Femur (tissue), 1 donor: Measurements from ENCODE around the gene CYP2A7.
"Not testable (repeated sequence)": the region's sequence is repeated elsewhere in the genome, so short reads cannot be mapped to it uniquely, and the experiment has no call there.

Experiments
- DNase-seq: peaks from one replicate; pipeline ENCODE4 v3.0.0-alpha.2; 2017

Gene CYP2A7

DNA sequence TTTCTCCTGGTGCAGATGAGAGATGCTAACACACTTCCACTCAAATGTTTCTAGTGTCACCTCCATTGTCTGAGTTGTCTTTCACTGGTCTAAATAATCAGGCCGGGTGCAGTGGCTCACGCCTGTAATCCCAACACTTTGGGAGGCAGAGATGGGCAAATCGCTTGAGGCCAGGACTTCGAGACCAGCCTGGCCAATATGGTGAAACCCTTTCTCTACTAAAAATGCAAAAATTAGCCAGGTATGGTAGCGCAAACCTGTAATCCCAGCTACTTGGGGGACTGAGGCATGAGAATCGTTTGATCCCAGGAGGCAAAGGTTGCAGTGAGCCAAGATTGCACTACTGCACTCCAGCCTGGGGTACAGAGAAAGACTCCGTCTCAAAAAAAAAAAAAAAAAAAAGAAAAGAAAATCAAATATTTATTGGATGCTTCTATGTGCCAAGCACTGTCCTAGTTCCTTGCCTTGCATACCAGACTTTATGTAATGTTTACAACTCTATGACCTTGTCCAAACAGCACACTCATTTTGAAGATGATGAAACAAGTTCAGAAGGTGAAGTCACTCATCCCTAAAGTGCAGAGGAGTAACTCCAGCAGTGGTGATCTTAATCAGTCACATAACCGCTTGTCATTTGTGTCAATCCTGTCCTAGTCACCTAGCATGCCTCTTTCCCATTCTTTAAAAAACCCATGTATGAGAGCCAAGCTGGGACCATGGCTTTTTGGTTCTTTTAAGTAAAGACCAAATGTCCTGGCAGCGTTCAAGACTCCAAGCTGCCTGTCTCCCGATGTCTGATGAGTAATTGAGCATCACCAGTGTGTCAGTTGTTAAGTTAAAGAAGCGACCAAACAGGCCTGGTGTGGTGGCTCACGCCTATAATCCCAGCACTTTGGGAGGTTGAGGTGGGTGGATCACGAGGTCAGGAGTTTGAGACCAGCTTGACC is 15.1 kb upstream of the CYP2A7 start:
- not testable (repeated sequence) for DNase-seq

DNA sequence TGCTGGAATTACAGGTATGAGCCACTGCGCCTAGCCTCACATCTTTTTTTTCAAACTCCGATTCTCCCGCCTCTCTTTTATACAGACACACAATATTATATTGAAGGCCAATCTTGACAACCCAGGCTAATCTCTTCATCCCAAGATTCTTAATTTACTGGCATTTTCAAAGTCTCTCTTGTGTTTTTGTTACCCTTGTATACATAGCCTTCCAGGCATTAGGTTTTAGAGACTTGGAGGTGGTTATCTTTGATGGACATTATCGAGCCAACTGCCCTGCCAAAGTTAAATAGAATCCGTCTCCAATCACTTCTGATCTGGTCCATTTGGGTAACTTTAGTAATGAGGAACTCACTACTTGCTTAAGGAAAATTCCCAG is 14.4 kb upstream of the CYP2A7 start:
- DNase-seq: no peak

- no peak for DNase-seq
Measured at GRCh38 chr19:40893112-40893511, 11.1 kb upstream of the CYP2A7 start.

DNA sequence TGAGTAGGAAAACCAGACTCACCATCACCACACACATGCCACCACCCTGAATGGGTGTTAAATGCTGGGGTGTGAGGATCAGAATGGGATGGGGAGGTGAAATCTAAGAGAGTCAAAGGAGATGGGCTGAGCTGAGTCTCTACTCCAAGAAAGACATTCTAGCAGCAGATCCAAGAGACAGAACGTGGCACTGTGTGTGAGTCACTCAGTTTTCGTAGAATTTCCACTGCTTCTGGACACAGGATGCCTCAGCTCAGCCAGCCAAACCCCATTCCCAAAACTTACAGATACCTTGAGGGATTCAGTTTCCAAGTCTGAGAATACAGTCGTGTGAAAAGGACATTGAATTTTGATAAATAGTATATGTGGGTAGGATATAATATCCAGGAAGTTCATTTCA is 7.3 kb upstream of the CYP2A7 start:
- no peak for DNase-seq

DNA sequence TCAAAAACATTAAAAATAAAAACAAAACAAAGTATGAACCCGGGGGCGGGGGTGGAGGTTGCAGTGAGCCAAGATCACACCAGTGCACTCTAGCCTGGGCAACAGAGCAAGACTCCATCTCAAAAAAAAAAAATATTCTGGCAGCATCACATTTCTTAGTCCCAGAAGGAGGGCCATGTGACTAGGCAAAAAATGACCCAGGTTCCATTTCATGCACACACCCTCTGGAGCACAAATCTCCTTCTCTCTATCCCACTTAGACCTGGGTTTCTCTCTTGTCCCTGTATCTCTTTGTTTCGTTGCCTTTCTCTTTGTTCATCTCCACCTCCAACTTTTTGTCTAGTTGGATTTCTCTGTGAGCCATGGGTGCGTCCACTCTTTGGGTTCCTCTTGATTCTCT is 6.2 kb upstream of the CYP2A7 start:
- no peak for DNase-seq

GRCh38 chr19:40884187-40884931 is 2.3 kb upstream of the CYP2A7 start:
- not testable (repeated sequence) for DNase-seq

GRCh38 chr19:40879349-40879748 is 2.7 kb downstream of the CYP2A7 start:
- DNase-seq: not testable (repeated sequence)

DNA sequence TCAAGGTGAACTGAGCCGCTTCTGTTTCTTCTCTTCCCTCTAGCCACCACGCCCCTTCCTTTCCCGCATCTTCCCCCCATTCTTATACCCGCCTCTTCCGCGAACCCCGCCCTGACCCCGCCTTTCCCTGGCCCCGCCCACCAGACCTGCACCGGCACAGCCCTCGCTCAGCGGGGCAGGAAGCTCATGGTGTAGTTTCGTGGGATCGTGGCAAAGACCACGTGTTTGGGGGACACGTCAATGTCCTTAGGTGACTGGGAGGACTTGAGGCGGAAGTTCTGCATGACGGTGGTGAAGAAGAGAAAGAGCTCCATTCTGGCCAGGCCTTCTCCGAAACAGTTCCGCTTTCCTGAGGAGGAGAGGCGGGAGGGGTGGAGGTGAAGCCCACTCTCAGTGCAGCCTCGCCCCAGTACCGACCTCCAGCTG is 6.5 kb downstream of the CYP2A7 start:
- not testable (repeated sequence) for DNase-seq

- DNase-seq: not testable (repeated sequence)
Measured at GRCh38 chr19:40874874-40875273, 7.2 kb downstream of the CYP2A7 start.

DNA sequence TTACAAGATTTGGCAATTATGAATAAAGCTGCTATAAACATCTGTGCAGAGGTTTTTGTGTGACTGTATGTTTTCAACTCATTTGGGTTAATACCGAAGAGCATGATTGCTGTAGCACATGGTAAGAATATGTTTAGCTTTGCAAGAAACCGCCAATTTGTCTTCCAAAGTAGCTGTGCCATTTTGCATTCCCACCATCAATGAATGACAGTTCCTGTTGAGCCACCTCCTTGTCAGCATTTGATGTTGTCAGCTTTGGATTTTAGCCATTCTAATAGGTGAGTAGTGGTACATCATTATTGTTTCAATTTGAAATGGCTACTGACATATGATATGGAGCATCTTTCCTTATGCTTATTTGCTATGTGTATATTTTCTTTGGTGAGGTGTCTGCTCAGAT is 8.2 kb downstream of the CYP2A7 start:
- not testable (repeated sequence) for DNase-seq

DNA sequence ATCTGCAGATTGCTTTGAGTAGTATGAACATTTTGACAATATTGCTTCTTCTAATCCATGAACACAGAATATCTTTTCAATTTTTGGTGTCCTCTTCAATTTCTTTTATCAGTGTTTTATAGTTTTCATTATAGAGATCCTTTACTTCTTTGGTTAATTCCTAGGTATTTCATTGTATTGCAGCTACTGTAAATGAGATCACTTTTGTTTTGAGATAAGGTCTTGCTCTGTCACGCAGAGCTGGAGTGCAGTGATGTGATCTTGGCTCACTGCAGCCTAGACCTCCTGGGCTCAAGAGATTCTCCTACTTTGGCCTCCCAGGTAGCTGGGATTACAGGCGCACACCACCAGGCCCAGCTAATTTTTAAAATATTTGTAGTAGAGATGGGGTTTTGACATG is 9.8 kb downstream of the CYP2A7 start:
- DNase-seq: no peak

DNA sequence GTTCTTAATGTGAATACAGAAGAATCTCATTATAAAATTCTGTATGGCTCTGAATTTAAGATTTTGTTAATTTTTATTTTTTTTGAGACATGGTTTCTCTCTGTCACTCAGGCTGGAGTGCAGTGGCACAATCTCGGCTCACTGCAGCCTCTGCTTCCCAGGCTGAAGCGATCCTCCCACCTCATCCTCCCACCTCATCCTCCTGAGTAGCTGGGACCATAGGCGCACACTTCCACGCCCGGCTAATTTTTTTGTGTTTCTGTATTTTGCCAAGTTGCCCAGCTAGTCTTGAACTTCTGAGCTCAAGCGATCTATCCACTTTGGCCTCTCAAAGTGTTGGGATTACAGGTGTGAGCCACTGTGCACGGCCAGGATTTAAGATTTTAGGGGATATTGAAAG is 14.3 kb downstream of the CYP2A7 start:
- no peak for DNase-seq

DNA sequence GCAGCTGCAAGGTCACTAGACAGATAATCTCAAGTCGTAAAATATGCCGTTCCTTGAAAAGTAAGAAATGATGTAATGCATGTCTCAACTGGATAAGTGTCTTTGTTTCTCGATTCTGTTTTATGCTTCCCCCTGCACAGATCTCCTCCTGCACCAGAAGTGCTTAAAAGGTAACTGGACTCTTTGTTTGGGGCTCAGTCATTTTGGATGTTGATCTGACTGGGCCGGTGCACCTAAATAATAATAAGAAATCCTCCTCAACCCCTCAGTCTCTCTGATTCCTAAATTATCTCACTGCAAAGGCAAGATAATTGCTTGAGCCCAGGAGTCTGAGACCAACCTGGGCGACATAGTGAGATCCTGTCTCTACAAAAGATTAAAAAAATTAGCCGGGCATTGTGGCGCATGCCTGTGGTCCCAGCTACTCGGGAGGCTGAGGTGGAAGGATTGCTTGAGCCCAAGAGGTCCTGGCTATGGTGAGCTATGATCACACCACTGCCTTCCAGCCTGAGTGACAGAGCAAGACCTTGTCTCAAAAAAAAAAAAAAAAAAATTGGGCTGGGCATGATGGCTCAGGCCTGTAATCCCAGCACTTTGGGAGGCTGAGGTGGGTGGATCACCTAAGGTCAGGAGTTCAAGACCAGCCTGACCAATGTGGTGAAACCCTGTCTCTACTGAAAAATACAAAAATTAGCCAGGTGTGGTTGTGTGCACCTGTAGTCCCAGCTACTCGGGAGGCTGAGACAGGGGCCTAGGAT is 17.1 kb downstream of the CYP2A7 start:
- DNase-seq: not testable (repeated sequence)

GRCh38 chr19:40862785-40863184 is 19.2 kb downstream of the CYP2A7 start:
- DNase-seq: no peak

GRCh38 chr19:40862333-40862732 is 19.7 kb downstream of the CYP2A7 start:
- no peak for DNase-seq

- DNase-seq: no peak
Measured at GRCh38 chr19:40858109-40858508, 23.9 kb downstream of the CYP2A7 start.

GRCh38 chr19:40852467-40853152 is 29.4 kb downstream of the CYP2A7 start:
- DNase-seq: not testable (repeated sequence)

DNA sequence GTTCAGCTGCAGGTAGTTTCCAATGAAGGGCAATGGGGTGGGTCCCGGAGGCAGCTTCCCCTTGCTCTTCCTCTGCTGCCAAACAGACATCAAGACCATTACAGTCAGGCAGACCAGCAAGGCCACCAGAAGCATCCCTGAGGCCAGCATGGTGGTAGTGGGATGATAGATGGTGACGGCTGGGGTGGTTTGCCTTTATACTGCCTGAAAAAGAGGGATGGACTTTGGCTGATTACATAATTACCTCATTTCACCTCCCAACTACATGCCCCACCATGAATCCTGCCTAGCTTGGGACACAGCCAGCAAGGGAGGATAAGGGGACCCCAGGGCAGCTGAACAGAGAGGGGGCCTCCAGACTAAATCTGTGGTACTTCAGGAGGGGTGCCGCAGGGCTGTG is 31.8 kb downstream of the CYP2A7 start, which contains the start of gene CYP2A6:
Gene CYP2A6, minus strand, starts transcription at position 171 of the 400 bp plus-strand sequence. Its CDS starts 21 bp downstream, at position 150.
- not testable (repeated sequence) for DNase-seq

GRCh38 chr19:40846722-40847121 is 35.3 kb downstream of the CYP2A7 start:
- DNase-seq: not testable (repeated sequence)

DNA sequence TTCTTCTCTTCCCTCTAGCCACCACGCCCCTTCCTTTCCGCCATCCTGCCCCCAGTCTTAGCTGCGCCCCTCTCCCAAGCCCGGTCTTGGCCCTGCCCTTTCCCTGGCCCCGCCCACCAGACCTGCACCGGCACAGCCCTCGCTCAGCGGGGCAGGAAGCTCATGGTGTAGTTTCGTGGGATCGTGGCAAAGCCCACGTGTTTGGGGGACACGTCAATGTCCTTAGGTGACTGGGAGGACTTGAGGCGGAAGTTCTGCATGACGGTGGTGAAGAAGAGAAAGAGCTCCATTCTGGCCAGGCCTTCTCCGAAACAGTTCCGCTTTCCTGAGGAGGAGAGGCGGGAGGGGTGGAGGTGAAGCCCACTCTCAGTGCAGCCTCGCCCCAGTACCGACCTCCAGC is 38.4 kb downstream of the CYP2A7 start:
- not testable (repeated sequence) for DNase-seq

GRCh38 chr19:40842997-40843652 is 38.9 kb downstream of the CYP2A7 start:
- DNase-seq: not testable (repeated sequence)

DNA sequence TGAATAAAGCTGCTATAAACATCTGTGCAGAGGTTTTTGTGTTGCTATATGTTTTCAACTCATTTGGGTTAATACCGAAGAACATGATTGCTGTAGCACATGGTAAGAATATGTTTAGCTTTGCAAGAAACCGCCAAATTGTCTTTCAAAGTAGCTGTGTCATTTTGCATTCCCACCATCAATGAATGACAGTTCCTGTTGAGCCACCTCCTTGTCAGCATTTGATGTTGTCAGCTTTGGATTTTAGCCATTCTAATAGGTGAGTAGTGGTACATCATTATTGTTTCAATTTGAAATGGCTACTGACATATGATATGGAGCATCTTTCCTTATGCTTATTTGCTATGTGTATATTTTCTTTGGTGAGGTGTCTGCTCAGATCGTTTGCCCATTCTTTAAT is 40.0 kb downstream of the CYP2A7 start:
- not testable (repeated sequence) for DNase-seq
